GM18520 (cell line): ENCODE data around the gene CROCC.

Source experiments
- ATAC-seq: cut with Tn5 transposase; IDR thresholded peaks from one replicate; pipeline ENCODE4 v1.9.1; 2021; ENCODE audit not compliant: unreplicated experiment

The CROCC gene

DNA sequence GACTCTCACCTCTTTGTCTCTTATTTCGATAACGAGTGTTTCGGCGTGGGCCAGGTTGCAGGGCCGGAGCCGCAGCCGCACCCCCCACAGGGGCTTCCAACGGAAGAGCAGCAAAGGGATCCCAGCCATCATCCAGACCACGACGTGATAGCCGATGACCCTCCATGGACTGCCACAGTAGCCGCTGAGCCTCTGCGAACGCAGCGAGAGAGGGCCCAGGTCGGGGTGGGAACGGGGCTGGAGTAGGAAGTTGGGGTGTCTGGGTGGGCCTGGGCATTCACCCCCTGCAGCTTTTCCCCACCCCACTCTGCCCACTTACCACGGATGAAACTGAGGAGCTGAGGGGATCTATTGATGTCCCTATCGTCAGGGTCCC lies 83.6 kb downstream of the CROCC start:
- no peak for ATAC-seq

DNA sequence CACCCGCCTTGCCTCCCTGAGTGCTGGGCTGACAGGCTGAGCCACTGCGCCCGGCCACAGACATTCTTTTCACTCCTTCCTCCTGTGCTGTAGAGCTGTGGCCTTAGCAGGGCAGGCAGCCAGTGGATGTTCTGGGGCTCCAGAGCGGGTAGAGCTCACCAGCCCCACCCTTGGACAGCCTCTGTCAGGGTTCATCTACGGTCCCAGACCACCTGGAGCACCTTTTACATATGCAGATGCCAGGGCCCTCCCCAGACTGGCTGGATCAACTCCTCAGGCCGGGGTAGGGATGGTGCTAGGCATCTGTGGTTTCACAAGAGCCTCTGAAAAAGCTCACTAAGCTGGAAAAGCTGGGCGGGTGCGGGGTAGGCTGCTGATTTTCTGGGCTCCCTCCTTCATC lies 85.4 kb downstream of the CROCC start:
- ATAC-seq = no peak

DNA sequence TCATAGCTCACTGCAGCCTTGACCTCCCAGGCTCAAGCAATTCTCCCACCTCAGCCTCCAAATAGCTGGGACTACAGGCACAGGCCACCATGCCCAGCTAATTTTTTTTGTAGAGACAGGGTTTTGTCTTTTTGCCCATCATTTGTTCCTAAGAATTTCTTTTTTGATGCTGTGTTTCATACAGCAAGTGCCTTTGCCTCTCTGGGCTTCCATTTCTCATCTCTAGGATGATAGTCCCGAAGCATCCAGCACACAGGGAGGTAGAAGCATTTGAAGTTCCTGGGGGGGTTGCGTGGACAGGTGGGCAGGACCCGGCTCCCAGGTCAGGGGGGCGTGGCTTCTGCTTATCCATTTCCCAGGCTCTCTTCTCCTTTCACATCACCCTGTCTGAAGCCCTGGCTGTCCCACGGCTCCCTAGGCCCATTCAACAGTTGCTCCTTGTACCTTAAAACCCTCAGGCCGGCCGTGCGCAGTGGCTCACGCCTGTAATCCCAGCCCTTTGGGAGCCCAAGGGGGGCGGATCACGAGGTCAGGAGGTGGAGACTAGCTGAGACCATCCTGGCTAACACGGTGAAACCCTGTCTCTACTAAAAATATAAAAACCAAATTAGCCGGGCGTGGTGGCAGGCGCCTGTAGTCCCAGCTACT lies 86.6 kb downstream of the CROCC start:
- no peak for ATAC-seq

DNA sequence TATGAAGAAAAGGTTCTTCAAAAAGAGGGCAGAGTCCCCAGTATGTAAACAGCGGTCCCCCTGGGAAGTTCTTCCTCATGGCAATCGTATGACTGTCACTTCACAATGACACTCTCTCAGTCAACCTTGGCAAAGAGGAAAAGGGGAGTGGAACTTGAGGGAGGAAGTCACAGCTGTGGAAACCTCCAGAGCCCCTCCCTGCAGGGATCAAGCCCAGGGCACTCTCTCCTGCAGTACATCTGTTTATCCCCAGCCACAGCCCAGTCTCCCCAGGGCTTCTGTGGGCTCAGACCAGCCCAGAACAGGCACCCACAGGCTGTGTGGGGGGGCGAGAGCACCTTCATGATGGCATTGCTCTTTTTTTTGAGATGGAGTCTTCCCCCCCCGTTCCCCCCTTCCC lies 88.0 kb downstream of the CROCC start:
- ATAC-seq = no peak

DNA sequence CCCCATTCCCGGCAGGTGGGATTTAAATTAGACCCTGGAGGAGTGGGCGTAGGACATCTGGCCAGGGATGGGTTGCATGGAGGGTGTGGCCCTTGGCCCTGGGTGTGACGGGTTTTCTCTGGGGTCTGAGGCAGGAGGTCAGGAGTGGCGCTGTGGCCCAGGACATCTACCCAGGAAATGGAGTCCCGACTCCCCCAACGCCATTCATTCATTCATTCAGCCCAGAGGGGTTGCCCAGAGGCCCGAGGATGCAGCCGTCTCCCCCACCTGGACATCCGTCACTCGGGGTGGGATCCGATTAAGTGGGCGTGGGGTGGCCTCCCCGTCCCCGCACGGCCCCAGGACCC lies 89.3 kb downstream of the CROCC start:
- ATAC-seq = no peak

DNA sequence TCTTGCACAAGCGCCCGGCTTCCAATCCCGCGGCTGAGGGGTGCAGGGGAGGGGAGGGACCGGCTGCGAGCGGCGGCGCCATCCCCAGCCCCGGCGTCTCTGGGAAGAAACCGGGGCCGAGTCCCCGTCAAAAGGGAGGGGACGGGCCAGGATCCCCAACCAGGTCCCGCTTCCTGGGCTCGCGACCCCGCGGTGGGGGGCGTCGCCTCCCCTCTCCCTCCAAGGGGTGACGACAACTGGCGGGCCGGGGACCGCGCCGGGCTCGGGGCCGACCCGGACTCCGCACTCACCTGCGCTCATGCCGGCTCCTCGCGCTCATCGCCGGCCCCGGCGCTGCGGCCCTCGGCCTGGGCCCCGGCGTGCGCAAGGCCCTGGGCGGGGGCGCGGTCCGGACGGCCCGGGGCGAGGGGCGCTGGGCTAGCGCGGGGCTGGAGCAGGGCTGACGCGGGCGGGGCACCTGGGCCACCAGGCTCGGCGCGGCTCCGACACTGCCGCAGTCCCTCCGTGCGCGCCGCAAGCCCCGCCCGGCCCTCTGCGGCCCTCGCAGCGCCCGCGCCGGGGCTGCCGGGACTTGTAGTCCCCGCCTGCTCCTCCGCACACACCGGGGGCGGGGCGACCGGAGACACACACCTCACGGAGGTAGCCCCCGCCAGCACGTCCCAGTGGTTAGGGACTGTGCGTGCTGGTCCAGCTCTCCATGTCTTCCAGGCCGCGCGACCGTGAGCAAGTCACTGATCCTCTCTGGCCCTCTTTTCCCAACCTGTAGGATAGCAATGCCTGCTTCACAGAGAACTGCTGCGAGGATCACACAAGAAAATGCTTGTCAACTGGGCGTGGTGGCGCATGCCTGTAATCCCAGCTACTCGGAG lies 89.9 kb downstream of the CROCC start, which contains the start of gene ATP13A2:
ATP13A2 (minus strand) TSS at position 490 of the 869 bp plus-strand sequence; CDS start at position 300, 190 bp downstream.
- ATAC-seq = peak; percentile 88

DNA sequence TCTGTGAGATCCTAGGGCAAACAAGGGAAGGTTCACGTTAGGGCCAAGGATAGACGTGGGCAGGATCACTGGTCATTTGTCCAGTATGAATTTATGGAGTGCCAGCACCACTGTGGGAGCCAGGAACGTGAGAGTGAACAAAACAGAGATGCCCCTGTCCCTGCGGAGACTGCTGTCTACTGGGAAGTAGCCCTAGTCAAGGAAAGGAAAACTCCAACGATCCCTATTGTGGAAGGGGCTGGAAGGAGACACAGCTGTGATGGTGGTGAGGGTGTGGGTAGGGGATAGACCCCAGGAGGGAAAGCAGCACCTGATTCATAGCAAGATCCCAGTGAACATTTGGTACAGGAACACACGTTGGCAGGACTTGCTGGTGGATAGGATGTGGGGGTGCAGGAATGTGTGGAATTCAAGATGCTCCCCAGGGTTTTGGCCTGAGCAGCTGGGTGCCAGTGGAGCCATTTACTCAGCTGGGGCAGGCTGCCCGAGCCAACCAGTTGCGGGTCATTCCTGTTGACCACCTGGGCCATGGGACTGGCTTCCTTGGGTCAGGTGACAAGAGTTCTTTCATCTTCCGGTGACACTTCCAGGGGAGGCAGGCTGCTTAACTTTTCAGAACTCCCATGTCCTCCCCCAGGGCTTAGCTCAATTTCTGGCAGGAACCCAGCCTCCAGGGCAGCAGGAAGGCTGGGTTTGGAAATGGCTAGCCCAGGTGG lies 91.2 kb downstream of the CROCC start:
- ATAC-seq = no peak

DNA sequence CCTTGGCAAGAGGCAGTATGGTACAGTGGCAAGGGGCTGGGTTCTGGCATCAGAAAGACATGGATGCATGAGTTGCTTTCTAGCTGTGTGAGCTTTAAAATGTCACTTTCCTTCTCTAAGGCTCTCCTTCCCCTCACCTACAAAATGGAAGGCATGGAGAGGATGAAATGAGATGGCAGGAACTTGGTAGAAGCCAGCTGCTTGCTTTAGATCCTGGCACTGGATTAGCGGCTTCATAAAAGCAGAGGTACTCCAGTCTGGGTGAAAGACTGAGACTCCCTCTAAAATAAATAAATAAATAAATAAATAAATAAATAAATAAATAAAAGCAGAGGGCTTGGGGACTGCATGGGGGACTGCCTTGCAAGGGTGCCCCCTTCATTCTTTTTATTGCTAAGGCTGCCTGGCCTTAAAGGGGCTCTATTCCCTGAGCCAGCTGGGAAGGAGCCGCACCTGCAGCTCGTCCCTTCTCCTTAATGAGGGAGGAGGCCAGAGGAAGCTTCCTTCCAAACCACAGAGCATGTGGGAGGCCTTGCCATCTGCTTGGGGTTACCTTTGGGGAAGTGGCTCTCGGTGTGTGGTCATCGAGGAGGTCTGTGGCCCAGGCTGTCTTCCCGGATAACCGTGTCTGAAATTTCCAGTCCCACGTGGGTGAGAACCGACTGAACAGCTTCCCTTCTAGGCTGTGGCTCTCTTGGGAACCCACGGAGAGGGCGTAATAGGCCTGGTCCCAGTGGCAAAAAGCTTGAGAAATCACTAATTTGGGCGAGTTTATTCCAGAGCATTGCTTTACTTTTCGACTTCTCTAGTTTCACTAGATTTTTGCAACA lies 92.0 kb downstream of the CROCC start:
- no peak for ATAC-seq

DNA sequence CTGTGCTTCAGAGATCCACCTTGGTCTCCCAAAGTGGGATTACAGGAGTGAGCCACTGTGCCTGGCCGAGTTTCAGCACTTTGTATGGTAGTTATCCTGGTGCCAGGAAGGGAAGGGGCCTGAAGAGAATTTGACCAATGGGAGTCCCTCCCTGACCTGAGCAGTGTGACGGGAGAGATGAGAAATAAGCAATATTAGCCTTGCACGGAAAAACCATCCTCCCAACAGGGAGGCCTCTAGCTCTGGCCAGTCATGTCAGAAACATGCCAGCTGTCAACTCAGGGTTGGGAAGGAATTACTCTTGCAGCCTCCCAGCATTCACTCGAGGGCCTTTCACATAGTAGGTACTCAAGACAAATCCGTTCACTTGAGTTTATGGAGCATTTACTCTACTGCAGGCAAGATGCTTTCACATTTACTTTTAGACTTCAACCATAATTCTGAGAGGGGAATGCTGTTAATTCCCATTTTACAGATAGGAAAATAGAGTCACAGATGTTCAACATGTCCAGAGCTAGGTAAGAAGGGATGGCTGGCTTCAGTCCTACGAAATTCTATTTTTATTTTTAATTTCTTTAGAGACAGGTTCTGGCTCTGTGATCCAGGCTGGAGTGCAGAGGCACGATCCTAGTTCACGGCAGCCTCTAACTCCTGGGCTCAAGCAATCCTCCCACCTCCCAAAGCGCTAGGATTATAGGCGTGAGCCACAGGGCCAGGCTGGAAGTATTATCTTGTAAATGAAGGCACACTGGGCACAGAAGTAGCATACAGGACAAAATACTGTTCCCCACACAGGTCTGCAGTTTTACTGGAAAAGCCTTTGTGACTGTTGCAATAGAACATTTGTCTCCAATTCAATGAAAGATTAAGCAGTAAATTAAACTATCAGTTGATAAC lies 93.2 kb downstream of the CROCC start:
- no peak for ATAC-seq

DNA sequence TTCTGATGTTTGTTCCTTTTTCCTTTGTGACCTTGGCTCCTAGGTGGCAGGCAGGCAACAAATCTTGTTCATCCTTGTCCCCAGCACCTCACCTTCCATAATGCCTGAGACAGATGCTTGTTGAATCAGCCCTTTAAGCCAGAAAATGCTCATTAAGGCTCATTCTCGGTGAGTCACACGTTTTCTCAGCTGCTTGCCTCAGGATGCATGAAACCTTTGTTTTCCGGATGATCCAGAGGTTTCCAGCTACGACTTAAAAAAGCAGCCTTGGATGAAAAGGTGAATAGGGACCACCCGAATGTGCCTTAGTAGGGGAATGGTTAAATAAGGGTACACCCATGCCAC lies 94.6 kb downstream of the CROCC start:
- ATAC-seq = no peak

DNA sequence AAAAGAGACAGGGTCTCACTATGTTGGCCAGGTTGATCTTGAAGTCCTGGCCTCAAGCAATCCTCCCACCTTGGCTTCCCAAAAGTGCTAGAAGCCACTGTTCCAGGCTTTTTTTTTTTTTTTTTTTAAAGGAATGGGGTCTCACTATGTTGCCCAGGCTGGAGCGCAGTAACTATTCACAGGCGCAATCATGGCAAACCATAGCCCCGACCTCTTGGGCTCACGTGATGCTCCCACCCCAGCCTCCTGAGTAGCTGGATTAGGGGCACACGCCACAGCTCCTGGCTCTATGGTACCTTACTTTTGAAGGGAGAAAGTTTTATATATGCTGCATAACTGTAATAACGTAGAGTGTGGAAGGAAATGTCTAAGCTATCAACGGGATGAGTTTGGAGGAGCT lies 95.7 kb downstream of the CROCC start:
- ATAC-seq = no peak

DNA sequence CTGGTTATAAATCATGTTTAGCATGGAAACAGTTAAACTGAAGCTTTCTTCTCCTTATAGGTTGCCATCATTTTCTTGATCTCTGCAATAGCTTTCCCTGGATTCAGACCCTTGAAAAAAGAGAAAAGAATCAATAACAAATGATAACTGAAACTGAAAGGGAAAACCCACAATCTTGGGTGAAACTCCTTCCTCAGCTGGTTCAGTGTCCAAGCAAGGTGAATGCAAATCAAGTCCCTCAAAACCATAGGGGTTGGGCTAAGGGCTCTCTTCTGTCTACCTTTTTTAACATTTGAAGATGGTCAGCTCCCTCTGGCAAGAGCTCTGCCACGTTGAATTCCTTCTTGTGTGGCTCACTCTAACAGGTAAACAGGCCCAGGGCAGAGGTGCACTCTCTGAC lies 97.1 kb downstream of the CROCC start:
- ATAC-seq = no peak

DNA sequence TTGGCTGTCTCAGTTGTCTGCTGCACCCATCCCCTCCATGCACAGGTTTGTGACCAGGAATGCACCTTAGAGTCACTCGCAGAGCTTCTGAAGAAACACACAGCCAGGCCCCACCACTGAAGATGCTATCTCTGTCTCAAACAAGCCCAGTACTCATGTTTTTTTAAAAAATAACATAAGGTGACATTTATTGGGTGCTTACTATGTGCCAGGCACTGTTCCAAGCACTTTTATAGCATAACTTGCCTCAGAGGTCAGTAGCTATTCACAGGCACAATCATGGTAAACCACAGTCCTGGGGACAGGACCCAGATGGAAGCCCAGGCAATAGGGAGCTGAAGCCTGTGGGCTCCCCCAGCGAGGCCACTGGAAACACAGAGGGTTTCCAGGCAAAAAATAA lies 98.8 kb downstream of the CROCC start:
- no peak for ATAC-seq

DNA sequence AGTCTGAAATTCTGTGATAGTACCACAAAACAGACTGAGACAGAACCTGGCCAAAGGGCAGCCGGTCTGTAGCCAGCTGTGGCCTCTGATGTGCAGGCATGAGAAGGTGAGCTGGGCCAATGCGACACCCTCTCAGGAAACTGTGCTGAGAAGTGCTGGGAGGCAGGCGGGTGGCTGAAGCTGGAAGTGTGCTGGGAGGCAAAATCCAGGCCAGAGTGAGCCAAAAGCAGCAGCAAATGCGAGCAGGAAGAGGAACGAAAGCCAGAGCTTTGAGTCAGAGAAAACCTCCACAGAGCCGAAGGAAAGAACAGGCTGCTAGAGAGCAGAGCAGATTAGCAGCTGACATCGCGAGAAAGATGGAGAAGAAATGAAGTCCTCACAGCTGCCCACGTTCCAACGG lies 100.2 kb downstream of the CROCC start:
- no peak for ATAC-seq
